Keratinocyte (primary cell): Measurements from ENCODE around the gene GYS1.

Experiments
- CTCF ChIP-seq, 3 experiments: IDR thresholded peaks in 1 of 3; conservative IDR thresholded peaks in 1 of 3; optimal IDR thresholded peaks in 1 of 3; 2 replicates in 2 of 3; 3 replicates in 1 of 3; pipeline versions ENCODE3 to v1.5.1; 2011; ENCODE audit warnings: low read length in 3 of 3, mild to moderate bottlenecking in 3 of 3, moderate library complexity in 2 of 3, control low read depth in 1 of 3, inconsistent platforms in 1 of 3; ENCODE audit not compliant: insufficient read depth in 2 of 3; ENCODE audit errors: extremely low read depth in 1 of 3
- EZH2 ChIP-seq: IDR thresholded peaks from one replicate; pipeline ENCODE4 v1.6.1; 2012; ENCODE audit warnings: inconsistent platforms, mild to moderate bottlenecking, low read length, moderate library complexity

- no peak for TF ChIP-seq EZH2
- TF ChIP-seq CTCF (optimal IDR thresholded peaks at IDR 0.05 in 1 of 3, IDR thresholded peaks at IDR 0.05 in 1 of 3, conservative IDR thresholded peaks at IDR 0.05 in 1 of 3; ENCODE audit: extremely low read depth in 1 of 3, insufficient read depth in 2 of 3, low read length in 3 of 3): peak; percentile 29 to 49 (median 39)
Measured at GRCh38 chr19:49017666-49018351, 24.7 kb upstream of the GYS1 start.
